Keratinocyte (primary cell): ENCODE data around the gene XIAP.

ENCODE experiments used
- CTCF ChIP-seq, 3 experiments: IDR thresholded peaks in 1 of 3; conservative IDR thresholded peaks in 1 of 3; optimal IDR thresholded peaks in 1 of 3; 2 replicates in 2 of 3; 3 replicates in 1 of 3; pipeline versions ENCODE3 to v1.5.1; 2011; ENCODE audit warnings: low read length in 3 of 3, mild to moderate bottlenecking in 3 of 3, moderate library complexity in 2 of 3, control low read depth in 1 of 3, inconsistent platforms in 1 of 3; ENCODE audit not compliant: insufficient read depth in 2 of 3; ENCODE audit errors: extremely low read depth in 1 of 3
- EZH2 ChIP-seq: IDR thresholded peaks from one replicate; pipeline ENCODE4 v1.6.1; 2012; ENCODE audit warnings: inconsistent platforms, mild to moderate bottlenecking, low read length, moderate library complexity

- TF ChIP-seq CTCF (optimal IDR thresholded peaks at IDR 0.05 in 1 of 3, IDR thresholded peaks at IDR 0.05 in 1 of 3, conservative IDR thresholded peaks at IDR 0.05 in 1 of 3; ENCODE audit: extremely low read depth in 1 of 3, insufficient read depth in 2 of 3, low read length in 3 of 3) (no peak), EZH2 (no peak)
Observed at GRCh38 chrX:123860983-123861382, 1.1 kb downstream of the XIAP start.
